Glomerular visceral epithelial cell (primary cell): ENCODE results near the gene SLC27A5.
"Not testable (repeated sequence)": the region's sequence is repeated elsewhere in the genome, so short reads cannot be mapped to it uniquely, and the experiment has no call there.

Experiments used
- DNase-seq: peaks from one replicate; pipeline ENCODE4 v3.0.0-alpha.2; 2016; ENCODE audit errors: extremely low spot score

SLC27A5 gene

GRCh38 chr19:58498316-58499020, 13.3 kb downstream of the SLC27A5 start:
- no peak for DNase-seq

- no peak for DNase-seq
Observed at GRCh38 chr19:58497634-58498170, 14.1 kb downstream of the SLC27A5 start.

GRCh38 chr19:58492265-58492664, 19.5 kb downstream of the SLC27A5 start:
- DNase-seq = no peak

- DNase-seq = no peak
Observed at GRCh38 chr19:58491393-58491792, 20.4 kb downstream of the SLC27A5 start.

- DNase-seq = not testable (repeated sequence)
Observed at GRCh38 chr19:58484349-58484748, 27.4 kb downstream of the SLC27A5 start.

GRCh38 chr19:58483776-58484175, 28.0 kb downstream of the SLC27A5 start:
- DNase-seq = no peak

- no peak for DNase-seq
Observed at GRCh38 chr19:58482372-58482771, 29.4 kb downstream of the SLC27A5 start.

GRCh38 chr19:58480831-58481230, 31.0 kb downstream of the SLC27A5 start:
- no peak for DNase-seq

GRCh38 chr19:58480481-58480830, 31.3 kb downstream of the SLC27A5 start:
- DNase-seq = no peak

- DNase-seq = no peak
Observed at GRCh38 chr19:58479736-58480480, 31.9 kb downstream of the SLC27A5 start.

GRCh38 chr19:58479303-58479702, 32.5 kb downstream of the SLC27A5 start:
- DNase-seq = no peak

- DNase-seq = no peak
Observed at GRCh38 chr19:58477871-58478270, 33.9 kb downstream of the SLC27A5 start.

- DNase-seq = no peak
Observed at GRCh38 chr19:58477130-58477529, 34.7 kb downstream of the SLC27A5 start.

- DNase-seq = no peak
Observed at GRCh38 chr19:58476498-58477015, 35.2 kb downstream of the SLC27A5 start.

- DNase-seq = peak; percentile 94
Observed at GRCh38 chr19:58475714-58476497, 35.9 kb downstream of the SLC27A5 start, which contains the start of gene ZNF446. Gene ZNF446, plus strand, starts transcription at chr19:58476352. Its CDS starts 867 bp downstream, at chr19:58477219.

- no peak for DNase-seq
Observed at GRCh38 chr19:58474997-58475713, 36.6 kb downstream of the SLC27A5 start.

- DNase-seq = peak; percentile 51
Observed at GRCh38 chr19:58474291-58474996, 37.3 kb downstream of the SLC27A5 start.

GRCh38 chr19:58473775-58474174, 38.0 kb downstream of the SLC27A5 start:
- DNase-seq = no peak

- no peak for DNase-seq
Observed at GRCh38 chr19:58471736-58472135, 40.1 kb downstream of the SLC27A5 start.

- not testable (repeated sequence) for DNase-seq
Observed at GRCh38 chr19:58470837-58471543, 40.8 kb downstream of the SLC27A5 start.
